Endometrial microvascular endothelial cells (primary cell): Measurements from ENCODE around the gene MAP4K4. TPM values are rescaled to one million over a fixed set of nuclear protein-coding genes. Genes with fewer than 3 reads are reported as not detected.

Experiments
- in situ Hi-C: cut with HindIII; loops from 2 replicates; pipeline ENCODE4 v1.10.0; 2017; ENCODE audit warnings: low sequenced_read_pairs, low pct_unique_long_range_greater_than_20kb; ENCODE audit errors: inconsistent ontology term
- total RNA-seq: library from RNA; depleted of rRNA; stranded (reverse); fragments of >200 nt; gene quantifications from one replicate; pipeline ENCODE4 v1.2.3, GENCODE V29; 2015; ENCODE audit errors: inconsistent ontology term

Gene MAP4K4
- total RNA-seq, 1 donor from 2014 or later: 109 TPM

- in situ Hi-C loops: no loop called here
Observed at GRCh38 chr2:101717071-101717845, 19.8 kb downstream of the MAP4K4 start.

- in situ Hi-C loops: no loop called here
Observed at GRCh38 chr2:101718479-101718878, 21.0 kb downstream of the MAP4K4 start.

GRCh38 chr2:101718993-101719571 is 21.6 kb downstream of the MAP4K4 start:
- in situ Hi-C loops: no loop called here

GRCh38 chr2:101720732-101721131 is 23.2 kb downstream of the MAP4K4 start:
- in situ Hi-C loops: no loop called here

- in situ Hi-C loops: no loop called here
Observed at GRCh38 chr2:101722864-101723263, 25.4 kb downstream of the MAP4K4 start.

- in situ Hi-C loops: no loop called here
Observed at GRCh38 chr2:101723371-101724124, 26.0 kb downstream of the MAP4K4 start.

GRCh38 chr2:101724125-101724474 is 26.6 kb downstream of the MAP4K4 start:
- in situ Hi-C loops: no loop called here

GRCh38 chr2:101725038-101725437 is 27.5 kb downstream of the MAP4K4 start:
- in situ Hi-C loops: no loop called here

GRCh38 chr2:101725515-101726192 is 28.1 kb downstream of the MAP4K4 start:
- in situ Hi-C loops: no loop called here

GRCh38 chr2:101728865-101729264 is 31.4 kb downstream of the MAP4K4 start:
- in situ Hi-C loops: no loop called here

- in situ Hi-C loops: no loop called here
Observed at GRCh38 chr2:101729521-101730190, 32.1 kb downstream of the MAP4K4 start.

GRCh38 chr2:101731221-101732054 is 33.9 kb downstream of the MAP4K4 start:
- in situ Hi-C loops: no loop called here

GRCh38 chr2:101732199-101732598 is 34.7 kb downstream of the MAP4K4 start:
- in situ Hi-C loops: no loop called here

GRCh38 chr2:101732773-101733256 is 35.3 kb downstream of the MAP4K4 start:
- in situ Hi-C loops: no loop called here

GRCh38 chr2:101733257-101733993 is 35.9 kb downstream of the MAP4K4 start:
- in situ Hi-C loops: no loop called here

GRCh38 chr2:101734505-101735165 is 37.1 kb downstream of the MAP4K4 start:
- in situ Hi-C loops: no loop called here

GRCh38 chr2:101735166-101735533 is 37.6 kb downstream of the MAP4K4 start:
- in situ Hi-C loops: no loop called here
